ENCODE measurements around the gene CACUL1.

- TF ChIP-seq POLR2AphosphoS5 (IDR thresholded peaks at IDR 0.05; ENCODE audit: borderline replicate concordance, low read depth, low read length) (no peak), EZH2 (IDR thresholded peaks at IDR 0.05) (no peak)
These were observed 96.0 kb downstream of the CACUL1 start for GRCh38 chr10:118658762-118659161.

Data from SK-N-MC (cell line).